ENCODE data around the gene CACNA1C.

CACNA1C gene

DNA sequence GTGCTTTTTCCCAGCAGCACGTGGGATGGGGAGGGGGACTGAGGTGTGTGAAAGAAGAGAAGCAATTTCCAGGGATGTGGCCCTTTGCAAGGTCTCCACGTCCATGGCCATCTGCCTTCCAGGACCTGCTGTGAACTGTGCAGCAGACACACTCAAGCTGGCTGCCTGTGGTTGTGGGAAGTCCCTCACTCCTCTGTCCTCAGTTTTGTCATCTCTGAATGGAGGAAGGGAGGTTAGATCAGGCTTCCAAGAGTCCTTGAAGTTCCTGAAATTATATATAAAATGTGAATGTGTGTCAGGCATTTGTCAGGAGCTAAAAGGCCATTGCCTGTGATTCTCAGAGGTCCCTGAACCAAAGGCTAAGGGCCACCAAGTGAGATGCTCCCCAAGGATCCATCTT is 328.2 kb downstream of the CACNA1C start:
- H3K9me3 ChIP-seq (ENCODE audit: insufficient read depth, low read length, severe bottlenecking): no peaks in the 10 kb centered on the region

DNA sequence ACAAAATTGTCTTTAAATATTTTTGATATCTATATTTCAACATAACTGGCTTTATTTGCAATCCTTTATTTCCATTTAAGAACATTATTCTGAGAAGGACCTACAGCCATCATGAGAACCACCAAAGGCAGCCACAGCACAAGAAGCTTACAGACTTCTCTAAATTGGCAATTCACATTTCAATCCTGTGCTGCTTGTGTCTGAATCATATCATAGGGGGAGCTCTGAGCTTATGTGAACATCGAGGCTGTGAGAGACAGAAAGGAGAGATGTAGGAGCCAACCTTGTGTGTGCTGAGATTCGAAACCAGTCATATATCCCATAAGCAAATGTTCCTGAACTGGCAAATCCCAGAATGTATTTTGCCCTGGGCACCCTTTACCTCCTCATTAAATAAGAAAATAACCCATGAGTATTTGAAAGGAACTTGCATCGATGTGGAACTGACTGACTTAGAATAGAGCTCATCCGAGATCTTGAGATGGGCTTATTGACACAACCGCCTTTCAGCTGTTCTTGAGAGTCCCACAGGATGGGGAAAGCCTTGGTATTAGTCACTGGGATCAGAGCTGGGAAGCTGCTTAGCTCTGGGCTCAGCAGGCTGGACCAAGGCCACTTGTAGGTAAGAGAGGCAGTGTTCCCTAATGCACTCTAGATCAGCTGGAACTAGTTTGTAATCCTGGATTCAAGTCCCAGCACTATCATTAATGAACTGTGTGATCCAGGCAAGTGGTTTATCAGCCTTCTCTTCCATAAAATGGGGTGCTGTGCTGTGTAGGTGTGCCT is 329.8 kb downstream of the CACNA1C start:
- H2AFZ ChIP-seq (ENCODE audit: low read depth, low read length): no peak overlapping the region
- H3K9me3 ChIP-seq (ENCODE audit: insufficient read depth, low read length, severe bottlenecking): no peaks in the 10 kb centered on the region
- no peak overlapping the region for H3K4me3 ChIP-seq (ENCODE audit: low read depth in 1 of 2, low read length in 2 of 2)
- TF ChIP-seq EZH2 (IDR thresholded peaks at IDR 0.05; ENCODE audit: borderline replicate concordance, low read depth, low read length, severe bottlenecking): no peak
- TF ChIP-seq, protein P1, sequence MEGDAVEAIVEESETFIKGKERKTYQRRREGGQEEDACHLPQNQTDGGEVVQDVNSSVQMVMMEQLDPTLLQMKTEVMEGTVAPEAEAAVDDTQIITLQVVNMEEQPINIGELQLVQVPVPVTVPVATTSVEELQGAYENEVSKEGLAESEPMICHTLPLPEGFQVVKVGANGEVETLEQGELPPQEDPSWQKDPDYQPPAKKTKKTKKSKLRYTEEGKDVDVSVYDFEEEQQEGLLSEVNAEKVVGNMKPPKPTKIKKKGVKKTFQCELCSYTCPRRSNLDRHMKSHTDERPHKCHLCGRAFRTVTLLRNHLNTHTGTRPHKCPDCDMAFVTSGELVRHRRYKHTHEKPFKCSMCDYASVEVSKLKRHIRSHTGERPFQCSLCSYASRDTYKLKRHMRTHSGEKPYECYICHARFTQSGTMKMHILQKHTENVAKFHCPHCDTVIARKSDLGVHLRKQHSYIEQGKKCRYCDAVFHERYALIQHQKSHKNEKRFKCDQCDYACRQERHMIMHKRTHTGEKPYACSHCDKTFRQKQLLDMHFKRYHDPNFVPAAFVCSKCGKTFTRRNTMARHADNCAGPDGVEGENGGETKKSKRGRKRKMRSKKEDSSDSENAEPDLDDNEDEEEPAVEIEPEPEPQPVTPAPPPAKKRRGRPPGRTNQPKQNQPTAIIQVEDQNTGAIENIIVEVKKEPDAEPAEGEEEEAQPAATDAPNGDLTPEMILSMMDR (IDR thresholded peaks at IDR 0.05; ENCODE audit: borderline replicate concordance, extremely low read depth, low read length, poor library complexity, severe bottlenecking): no peak
- H3K27ac ChIP-seq (ENCODE audit: low read length): no peak overlapping the region
- no peaks in the 10 kb centered on the region for H3K36me3 ChIP-seq (ENCODE audit: insufficient read depth, low read length)
- no peaks in the 10 kb centered on the region for H3K79me2 ChIP-seq (ENCODE audit: insufficient read depth, low read length)
- no peaks in the 10 kb centered on the region for H3K4me1 ChIP-seq (ENCODE audit: insufficient read depth, low read length)
- ATAC-seq (ENCODE audit: insufficient read depth, low read depth): no peak
- peaks cover 12% of the 10 kb centered on the region for H3K27me3 ChIP-seq (ENCODE audit: insufficient read depth, low read length, poor library complexity)
- DNase-seq: no peak
- H4K20me1 ChIP-seq (ENCODE audit: insufficient read depth, low read length): no peaks in the 10 kb centered on the region; the same call in 1 of the 2 replicates
- H3K9ac ChIP-seq (ENCODE audit: low read depth, low read length): no peak overlapping the region
- no peak overlapping the region for H3K4me2 ChIP-seq (ENCODE audit: insufficient read depth, low read length)

More for the DNA sequence above, 328.2 kb downstream of the CACNA1C start:
- H3K27ac ChIP-seq (ENCODE audit: low read length): no peak overlapping the region
- H3K27me3 ChIP-seq (ENCODE audit: insufficient read depth, low read length, poor library complexity): peaks cover 16% of the 10 kb centered on the region
- H3K9ac ChIP-seq (ENCODE audit: low read depth, low read length): no peak overlapping the region
- H2AFZ ChIP-seq (ENCODE audit: low read depth, low read length): no peak overlapping the region
- DNase-seq: no peak
- no peaks in the 10 kb centered on the region for H3K79me2 ChIP-seq (ENCODE audit: insufficient read depth, low read length)
- TF ChIP-seq, protein P1 (IDR thresholded peaks at IDR 0.05; ENCODE audit: borderline replicate concordance, extremely low read depth, low read length, poor library complexity, severe bottlenecking): no peak
- no peak for TF ChIP-seq EZH2 (IDR thresholded peaks at IDR 0.05; ENCODE audit: borderline replicate concordance, low read depth, low read length, severe bottlenecking)
- H3K36me3 ChIP-seq (ENCODE audit: insufficient read depth, low read length): no peaks in the 10 kb centered on the region
- no peak overlapping the region for H3K4me3 ChIP-seq (ENCODE audit: low read depth in 1 of 2, low read length in 2 of 2)
- H4K20me1 ChIP-seq (ENCODE audit: insufficient read depth, low read length): no peaks in the 10 kb centered on the region; the same call in 1 of the 2 replicates
- ATAC-seq (ENCODE audit: insufficient read depth, low read depth): no peak
- no peaks in the 10 kb centered on the region for H3K4me1 ChIP-seq (ENCODE audit: insufficient read depth, low read length)
- H3K4me2 ChIP-seq (ENCODE audit: insufficient read depth, low read length): no peak overlapping the region

DNA sequence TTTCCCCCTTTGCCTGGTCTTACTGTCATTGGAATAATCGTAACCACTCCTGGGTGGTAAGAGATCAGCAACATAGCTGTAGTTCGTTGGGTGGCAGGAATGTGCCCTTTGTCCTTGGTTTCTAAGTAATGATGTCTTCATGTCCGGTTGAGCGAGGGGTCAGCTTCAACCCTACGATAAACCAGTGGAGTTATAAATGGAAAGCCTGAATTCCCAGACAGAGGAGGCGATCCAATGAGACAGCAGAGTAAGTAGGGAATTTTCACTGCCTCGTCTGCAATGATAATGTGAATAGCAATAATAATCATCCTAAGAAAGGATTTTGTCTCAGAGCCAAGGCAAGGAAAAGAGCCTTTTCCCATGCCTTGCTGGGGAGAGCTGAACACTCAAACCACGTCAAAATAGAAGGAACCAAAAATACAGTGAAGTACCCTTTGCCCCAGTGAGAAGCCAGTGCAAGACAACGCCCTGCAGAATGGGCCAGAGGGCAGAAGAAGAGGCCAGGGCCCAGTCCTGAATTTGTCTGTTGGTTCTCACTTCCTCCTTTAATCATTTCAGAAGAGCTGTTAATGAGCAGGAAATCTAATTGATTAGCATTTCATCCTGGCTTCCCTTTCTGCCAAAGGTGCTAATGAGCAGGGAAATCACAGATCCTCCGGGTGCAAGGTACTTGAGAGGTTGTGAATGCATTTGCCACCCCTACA is 330.7 kb downstream of the CACNA1C start:
- H3K4me3 ChIP-seq (ENCODE audit: low read depth in 1 of 2, low read length in 2 of 2): no peak overlapping the region
- no peaks in the 10 kb centered on the region for H3K9me3 ChIP-seq (ENCODE audit: insufficient read depth, low read length, severe bottlenecking)
- no peaks in the 10 kb centered on the region for H3K4me1 ChIP-seq (ENCODE audit: insufficient read depth, low read length)
- no peak overlapping the region for H3K27ac ChIP-seq (ENCODE audit: low read length)
- no peak overlapping the region for H2AFZ ChIP-seq (ENCODE audit: low read depth, low read length)
- no peak overlapping the region for H3K4me2 ChIP-seq (ENCODE audit: insufficient read depth, low read length)
- TF ChIP-seq EZH2 (IDR thresholded peaks at IDR 0.05; ENCODE audit: borderline replicate concordance, low read depth, low read length, severe bottlenecking): no peak
- TF ChIP-seq, protein P1 (IDR thresholded peaks at IDR 0.05; ENCODE audit: borderline replicate concordance, extremely low read depth, low read length, poor library complexity, severe bottlenecking): no peak
- H3K36me3 ChIP-seq (ENCODE audit: insufficient read depth, low read length): no peaks in the 10 kb centered on the region
- no peaks in the 10 kb centered on the region for H3K79me2 ChIP-seq (ENCODE audit: insufficient read depth, low read length)
- no peak for DNase-seq
- ATAC-seq (ENCODE audit: insufficient read depth, low read depth): no peak
- H3K9ac ChIP-seq (ENCODE audit: low read depth, low read length): no peak overlapping the region
- H3K27me3 ChIP-seq (ENCODE audit: insufficient read depth, low read length, poor library complexity): peaks cover 12% of the 10 kb centered on the region
- no peaks in the 10 kb centered on the region; the same call in 1 of the 2 replicates for H4K20me1 ChIP-seq (ENCODE audit: insufficient read depth, low read length)

Data from DND-41 (cell line).